Large intestine (tissue), 3 donors: ENCODE data around the gene DIAPH1. TPM values are rescaled to one million over a fixed set of nuclear protein-coding genes. Genes with fewer than 3 reads are reported as not detected.

Source experiments
- DNase-seq, 2 donors: peaks; one replicate each; pipeline versions ENCODE4 v3.0.0 to v3.0.0-alpha.2; 2013
- H3K27ac ChIP-seq: one replicate; pipeline ENCODE4 v1.5.1; 2013; ENCODE audit warnings: low read length
- H3K27me3 ChIP-seq: 2 replicates; pipeline ENCODE4 v1.6.1; 2013; ENCODE audit warnings: low read length; ENCODE audit not compliant: control insufficient read depth, insufficient read depth
- H3K36me3 ChIP-seq: 2 replicates; pipeline ENCODE4 v1.6.1; 2013; ENCODE audit warnings: low read length; ENCODE audit not compliant: control insufficient read depth, insufficient read depth
- H3K4me1 ChIP-seq: one replicate; pipeline ENCODE4 v1.6.1; 2013; ENCODE audit warnings: low read length; ENCODE audit not compliant: control insufficient read depth, insufficient read depth
- H3K4me3 ChIP-seq: one replicate; pipeline ENCODE4 v1.5.1; 2013; ENCODE audit warnings: low read length
- H3K9me3 ChIP-seq: one replicate; pipeline ENCODE4 v1.6.1; 2013; ENCODE audit warnings: mild to moderate bottlenecking, low read depth, low read length, moderate library complexity; ENCODE audit not compliant: control insufficient read depth
- WGBS: methylation state at CpG from one replicate; pipeline ENCODE4 v1.1.5; 2013; ENCODE audit warnings: low lambda C conversion rate; ENCODE audit not compliant: insufficient coverage; 5-methylcytosine and 5-hydroxymethylcytosine counted together
- polyA plus RNA-seq: library from polyadenylated mRNA; unstranded; fragments of 120-200 nt; gene quantifications from one replicate; pipeline ENCODE4 v1.2.1, GENCODE V29; 2013

DIAPH1 gene
- polyA plus RNA-seq, 1 donor, result 89.4 TPM

DNA sequence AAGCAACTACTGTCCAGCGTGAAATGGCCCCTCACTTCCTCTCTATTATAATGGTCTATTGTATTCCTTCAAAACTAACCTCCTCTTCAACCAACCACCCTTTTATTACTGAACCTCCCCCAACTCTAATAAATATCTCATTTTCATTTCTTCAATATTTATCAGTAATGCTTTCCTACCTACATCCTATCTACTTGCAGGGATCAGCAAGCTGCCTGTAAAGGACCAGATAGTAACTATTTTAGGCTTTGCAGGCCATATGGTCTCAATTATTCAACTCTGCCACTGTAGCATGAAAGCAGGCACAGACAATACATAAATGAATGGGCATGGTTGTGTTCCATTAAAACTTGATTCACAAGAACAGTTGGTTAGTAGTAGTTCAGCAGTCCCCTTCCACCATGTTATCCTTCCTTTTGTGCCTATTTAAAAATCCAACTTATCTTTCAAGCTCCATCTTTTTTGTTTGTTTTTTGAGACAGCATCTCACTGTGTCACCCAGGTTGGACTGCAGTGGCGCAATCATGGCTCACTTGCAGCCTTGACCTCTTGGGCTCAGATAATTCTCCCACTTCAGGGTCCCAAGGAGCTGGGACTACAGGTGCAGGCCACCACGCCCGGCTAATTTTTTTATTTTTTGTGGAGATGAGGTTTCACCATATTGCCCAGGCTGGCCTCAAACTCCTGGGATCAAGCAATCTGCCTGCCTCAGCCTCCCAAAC lies 84.1 kb downstream of the DIAPH1 start:
- H3K27me3 ChIP-seq, result no peaks in the 10 kb centered on the region
- no peaks in the 10 kb centered on the region for H3K9me3 ChIP-seq
- 100% methylated on average over 1 of the region's 4 CpGs for WGBS
- no peak overlapping the region for H3K4me3 ChIP-seq
- peaks cover 36% of the 10 kb centered on the region for H3K36me3 ChIP-seq
- H3K27ac ChIP-seq, result no peak overlapping the region
- no peaks in the 10 kb centered on the region for H3K4me1 ChIP-seq
- DNase-seq, result no peak

DNA sequence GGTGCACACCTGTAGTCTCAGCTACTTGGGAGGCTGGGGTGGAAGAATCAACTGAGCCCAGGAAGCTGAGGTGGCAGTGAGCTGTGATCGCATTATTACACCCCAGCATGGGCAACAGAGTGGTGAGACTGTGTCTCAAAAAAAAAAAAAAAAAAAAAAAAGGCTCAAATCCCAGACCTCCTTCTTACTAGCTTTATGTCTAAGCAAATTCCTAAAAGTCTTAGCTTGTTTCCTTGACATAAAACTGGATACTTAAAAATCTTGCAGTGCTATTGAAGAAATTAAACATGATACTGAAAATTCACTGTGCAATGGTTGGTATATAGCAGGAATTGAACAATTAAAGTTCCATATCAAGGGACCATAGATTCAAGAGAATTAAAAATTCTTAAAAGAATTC lies 84.9 kb downstream of the DIAPH1 start:
- Histone ChIP-seq H3K4me1 (no peaks in the 10 kb centered on the region), H3K9me3 (no peaks in the 10 kb centered on the region), H3K27ac (no peak overlapping the region), H3K27me3 (no peaks in the 10 kb centered on the region), H3K4me3 (no peak overlapping the region), H3K36me3 (peaks cover 43% of the 10 kb centered on the region)
- WGBS, result no CpG with 5 or more reads among the region's 1 CpG
- no peak for DNase-seq

GRCh38 chr5:141532726-141533125 lies 86.1 kb downstream of the DIAPH1 start:
- H3K36me3 ChIP-seq, result peaks cover 53% of the 10 kb centered on the region
- no peaks in the 10 kb centered on the region for H3K9me3 ChIP-seq
- H3K4me3 ChIP-seq, result no peak overlapping the region
- WGBS, result no CpG with 5 or more reads among the region's 1 CpG
- no peak overlapping the region for H3K27ac ChIP-seq
- H3K27me3 ChIP-seq, result no peaks in the 10 kb centered on the region
- no peak for DNase-seq
- H3K4me1 ChIP-seq, result no peaks in the 10 kb centered on the region

GRCh38 chr5:141529873-141530272 lies 88.9 kb downstream of the DIAPH1 start:
- no peaks in the 10 kb centered on the region for H3K27me3 ChIP-seq
- H3K4me1 ChIP-seq, result peaks cover 12% of the 10 kb centered on the region
- H3K36me3 ChIP-seq, result peaks cover 71% of the 10 kb centered on the region
- H3K27ac ChIP-seq, result no peak overlapping the region
- 83% methylated on average over 1 of the region's 7 CpGs for WGBS
- H3K9me3 ChIP-seq, result no peaks in the 10 kb centered on the region
- no peak overlapping the region for H3K4me3 ChIP-seq
- DNase-seq, result no peak

DNA sequence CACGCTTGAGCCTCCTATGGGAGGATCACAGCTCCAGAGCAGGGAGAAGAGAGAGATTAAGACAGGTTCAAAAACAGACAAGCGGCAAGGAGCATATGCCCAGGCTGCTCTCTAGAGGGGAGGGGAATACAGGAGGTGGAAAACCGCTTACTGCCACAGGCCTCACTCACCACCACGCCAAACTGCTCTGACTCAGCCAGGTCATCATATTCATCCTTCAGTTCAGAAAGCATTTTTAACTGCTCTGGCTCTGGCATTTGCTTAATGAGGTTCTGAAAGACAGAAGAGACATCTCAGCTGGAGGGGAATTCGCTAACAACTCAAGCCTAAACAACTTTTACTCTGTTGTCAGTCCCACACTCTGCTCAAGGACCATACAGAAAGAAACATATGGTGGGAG lies 89.8 kb downstream of the DIAPH1 start:
- H3K27ac ChIP-seq, result peak overlapping the region; percentile 31
- H3K4me1 ChIP-seq, result peaks cover 17% of the 10 kb centered on the region
- H3K9me3 ChIP-seq, result no peaks in the 10 kb centered on the region
- no peak overlapping the region for H3K4me3 ChIP-seq
- WGBS, result no CpG with 5 or more reads among the region's 5 CpGs
- DNase-seq, result no peak
- H3K27me3 ChIP-seq, result no peaks in the 10 kb centered on the region
- peaks cover 69% of the 10 kb centered on the region for H3K36me3 ChIP-seq

- no peak overlapping the region for H3K4me3 ChIP-seq
- H3K27ac ChIP-seq, result peak overlapping the region; percentile 31
- H3K36me3 ChIP-seq, result peaks cover 69% of the 10 kb centered on the region
- H3K27me3 ChIP-seq, result no peaks in the 10 kb centered on the region
- DNase-seq, result peak in 1 of 2 donors; percentile 20
- no peaks in the 10 kb centered on the region for H3K9me3 ChIP-seq
- 80% methylated on average over 1 of the region's 11 CpGs for WGBS
- peaks cover 17% of the 10 kb centered on the region for H3K4me1 ChIP-seq
Observed at GRCh38 chr5:141528291-141528984, 90.4 kb downstream of the DIAPH1 start.

DNA sequence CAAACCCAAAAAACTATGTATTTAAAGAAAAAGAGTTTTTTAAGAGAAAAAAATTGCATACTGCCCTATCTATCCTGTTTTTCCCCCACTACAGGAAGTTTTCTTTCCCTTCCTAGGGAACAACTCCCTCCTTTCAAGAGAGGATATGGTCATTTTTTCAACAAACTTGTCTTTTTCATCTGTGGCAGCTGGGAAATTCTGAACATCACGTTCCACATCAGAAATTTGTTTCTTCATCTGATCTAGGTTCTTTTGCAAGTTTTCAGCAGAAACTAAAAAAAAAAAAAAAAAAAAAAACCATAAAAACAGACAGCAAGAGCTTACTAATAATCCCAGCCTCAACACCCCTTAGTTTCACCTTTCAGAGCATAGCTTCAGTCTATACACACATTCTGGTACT lies 91.4 kb downstream of the DIAPH1 start:
- Histone ChIP-seq H3K36me3 (peaks cover 78% of the 10 kb centered on the region), H3K9me3 (no peaks in the 10 kb centered on the region), H3K27ac (no peak overlapping the region), H3K4me1 (peaks cover 17% of the 10 kb centered on the region), H3K4me3 (no peak overlapping the region), H3K27me3 (no peaks in the 10 kb centered on the region)
- WGBS, result no CpG with 5 or more reads among the region's 1 CpG
- no peak for DNase-seq

DNA sequence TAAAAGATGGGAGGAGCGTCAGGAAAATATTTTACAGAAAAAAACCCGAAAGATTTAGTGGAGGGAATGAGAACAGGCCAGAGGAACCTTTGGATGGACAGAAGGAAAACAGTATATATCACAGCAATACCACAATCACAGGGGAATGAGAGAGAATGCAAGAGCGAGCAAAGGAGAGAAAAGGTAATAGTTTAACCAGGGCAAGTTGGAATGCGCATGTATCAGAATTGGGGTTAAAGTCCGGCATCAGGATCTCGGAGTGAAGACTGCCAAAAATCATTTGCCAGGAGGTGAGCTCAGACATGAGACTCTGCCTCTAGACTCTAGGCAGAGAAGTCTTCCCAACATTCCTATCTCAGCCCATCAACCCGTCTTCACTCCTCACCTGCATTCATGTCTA lies 93.1 kb downstream of the DIAPH1 start:
- H3K4me1 ChIP-seq, result peaks cover 17% of the 10 kb centered on the region

GRCh38 chr5:141524604-141525597 lies 93.9 kb downstream of the DIAPH1 start:
- Histone ChIP-seq H3K27me3 (no peaks in the 10 kb centered on the region), H3K4me1 (peaks cover 17% of the 10 kb centered on the region), H3K9me3 (no peaks in the 10 kb centered on the region), H3K36me3 (peaks cover 78% of the 10 kb centered on the region), H3K4me3 (no peak overlapping the region), H3K27ac (peak overlapping the region; percentile 71)
- DNase-seq, result peak; percentile 82 to 85
- no CpG with 5 or more reads among the region's 12 CpGs for WGBS

More for the DNA sequence above, 93.1 kb downstream of the DIAPH1 start:
- Histone ChIP-seq H3K27me3 (no peaks in the 10 kb centered on the region), H3K36me3 (peaks cover 75% of the 10 kb centered on the region), H3K9me3 (no peaks in the 10 kb centered on the region), H3K4me3 (no peak overlapping the region), H3K27ac (peak overlapping the region; percentile 71)
- WGBS, result 22% methylated on average over 4 of the region's 7 CpGs
- DNase-seq, result peak in 1 of 2 donors; percentile 57

- Histone ChIP-seq H3K36me3 (peaks cover 78% of the 10 kb centered on the region), H3K4me1 (peaks cover 17% of the 10 kb centered on the region), H3K27me3 (no peaks in the 10 kb centered on the region), H3K9me3 (no peaks in the 10 kb centered on the region), H3K27ac (peak overlapping the region; percentile 44), H3K4me3 (no peak overlapping the region)
- DNase-seq, result no peak
- no CpG with 5 or more reads among the region's 8 CpGs for WGBS
Observed at GRCh38 chr5:141523991-141524390, 94.8 kb downstream of the DIAPH1 start.
